ENCODE data around the gene PTPMT1. TPM values are rescaled to one million over a fixed set of nuclear protein-coding genes. Genes with fewer than 3 reads are reported as not detected.
"Not testable (repeated sequence)": the region's sequence is repeated elsewhere in the genome, so short reads cannot be mapped to it uniquely, and the experiment has no call there.

Gene PTPMT1
- total RNA-seq, 8 experiments from 2014 or later, result 31.6 to 62.8 (median 38.9) TPM

- peak in 5 of 8 experiments; percentile 58 to 92 (median 69) for ATAC-seq (replicated peaks in 6 of 8)
- Histone ChIP-seq H3K27ac (no peak overlapping the region), H3K4me1 (replicated peaks in 1 of 2) (peaks cover 11% of the 10 kb centered on the region in 2 donors), H3K4me3 (no peak overlapping the region)
- WGBS, 10 experiments, result 63 to 100% (median 90%) methylated on average over 1 to 2 of the region's 2 CpGs; no CpG with 5 or more reads in 3 of the 10 experiments
- in situ Hi-C loops (cut with MboI; ENCODE audit: low pct_unique_long_range_greater_than_20kb in 2 of 9, low sequenced_read_pairs in 9 of 9, unreplicated experiment in 9 of 9), result no loop called here
Measured at GRCh38 chr11:47532597-47533213, 32.7 kb upstream of the PTPMT1 start.

- Histone ChIP-seq H3K27ac (no peak overlapping the region), H3K4me3 (no peak overlapping the region), H3K4me1 (replicated peaks in 1 of 2) (peaks cover 11% of the 10 kb centered on the region in 2 donors)
- WGBS, 10 experiments, result 90 to 100% (median 100%) methylated on average over 1 to 2 of the region's 2 CpGs; no CpG with 5 or more reads in 3 of the 10 experiments
- peak in 3 of 8 experiments; percentile 56 to 73 (median 58) for ATAC-seq (replicated peaks in 6 of 8)
- in situ Hi-C loops (cut with MboI; ENCODE audit: low pct_unique_long_range_greater_than_20kb in 2 of 9, low sequenced_read_pairs in 9 of 9, unreplicated experiment in 9 of 9), result no loop called here
Measured at GRCh38 chr11:47533690-47534151, 31.7 kb upstream of the PTPMT1 start.

- no peak overlapping the region for H3K4me3 ChIP-seq
- in situ Hi-C loops (cut with MboI; ENCODE audit: low pct_unique_long_range_greater_than_20kb in 2 of 9, low sequenced_read_pairs in 9 of 9, unreplicated experiment in 9 of 9), result no loop called here
- H3K27ac ChIP-seq, result no peak overlapping the region
- peaks cover 11 to 18% of the 10 kb centered on the region in 2 donors for H3K4me1 ChIP-seq (replicated peaks in 1 of 2)
- ATAC-seq (replicated peaks in 6 of 8), result peak in 1 of 8 experiments; percentile 19
- WGBS, 10 experiments, result 82 to 100% (median 93%) methylated on average over 1 to 4 of the region's 4 CpGs; no CpG with 5 or more reads in 2 of the 10 experiments
Measured at GRCh38 chr11:47534704-47535251, 30.6 kb upstream of the PTPMT1 start.

GRCh38 chr11:47536915-47537314 lies 28.5 kb upstream of the PTPMT1 start:
- Histone ChIP-seq H3K4me1 (replicated peaks in 1 of 2) (peaks cover 11 to 24% of the 10 kb centered on the region in 2 donors), H3K4me3 (no peak overlapping the region), H3K27ac (no peak overlapping the region)
- in situ Hi-C loops (cut with MboI; ENCODE audit: low pct_unique_long_range_greater_than_20kb in 2 of 9, low sequenced_read_pairs in 9 of 9, unreplicated experiment in 9 of 9), result no loop called here
- no peak for ATAC-seq (replicated peaks in 6 of 8)
- 67 to 100% (median 100%) methylated on average over 1 to 3 of the region's 3 CpGs; no CpG with 5 or more reads in 1 of the 10 experiments for WGBS, 10 experiments

GRCh38 chr11:47538741-47539565 lies 26.4 kb upstream of the PTPMT1 start:
- H3K27ac ChIP-seq, result no peak overlapping the region

DNA sequence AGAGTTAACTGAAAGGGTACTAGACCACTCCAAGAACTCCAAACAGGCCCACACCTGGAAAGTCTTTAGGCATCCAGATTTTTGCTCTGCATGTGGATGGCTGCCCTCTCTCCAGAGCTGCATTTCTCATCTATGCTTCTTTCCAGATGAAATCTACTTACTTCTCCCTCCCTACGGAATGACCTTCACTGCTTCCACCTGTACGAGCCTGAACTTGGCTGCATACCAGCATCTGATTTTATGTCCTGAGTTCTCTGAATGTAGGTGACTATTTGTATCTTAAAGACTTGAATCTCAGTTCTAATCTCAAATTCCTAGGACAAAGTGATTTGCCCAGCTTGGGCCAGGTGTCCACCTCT lies 25.7 kb upstream of the PTPMT1 start:
- H3K4me3 ChIP-seq, result no peak overlapping the region
- WGBS, 10 experiments, result 53 to 100% (median 88%) methylated on average over 1 to 2 of the region's 2 CpGs; no CpG with 5 or more reads in 2 of the 10 experiments
- H3K4me1 ChIP-seq (replicated peaks in 1 of 2), result peaks cover 0 to 14% of the 10 kb centered on the region in 2 donors
- ATAC-seq (replicated peaks in 6 of 8), result no peak
- in situ Hi-C loops (cut with MboI; ENCODE audit: low pct_unique_long_range_greater_than_20kb in 2 of 9, low sequenced_read_pairs in 9 of 9, unreplicated experiment in 9 of 9), result no loop called here
- H3K27ac ChIP-seq, result no peak overlapping the region

More at GRCh38 chr11:47538741-47539565, 26.4 kb upstream of the PTPMT1 start:
- Histone ChIP-seq H3K4me3 (no peak overlapping the region), H3K4me1 (replicated peaks in 1 of 2) (peaks cover 0 to 14% of the 10 kb centered on the region in 2 donors)
- ATAC-seq (replicated peaks in 6 of 8), result peak in 4 of 8 experiments; percentile 30 to 84 (median 68)
- 38 to 89% (median 86%) methylated on average over 1 to 10 of the region's 10 CpGs for WGBS, 10 experiments
- in situ Hi-C loops (cut with MboI; ENCODE audit: low pct_unique_long_range_greater_than_20kb in 2 of 9, low sequenced_read_pairs in 9 of 9, unreplicated experiment in 9 of 9), result no loop called here

- Histone ChIP-seq H3K27ac (no peak overlapping the region), H3K4me3 (no peak overlapping the region), H3K4me1 (replicated peaks in 1 of 2) (peaks cover 0 to 14% of the 10 kb centered on the region in 2 donors)
- no peak for ATAC-seq (replicated peaks in 6 of 8)
- in situ Hi-C loops (cut with MboI; ENCODE audit: low pct_unique_long_range_greater_than_20kb in 2 of 9, low sequenced_read_pairs in 9 of 9, unreplicated experiment in 9 of 9), result no loop called here
- WGBS, 10 experiments, result 83 to 100% (median 100%) methylated on average over 1 to 2 of the region's 2 CpGs; no CpG with 5 or more reads in 1 of the 10 experiments
Measured at GRCh38 chr11:47541070-47541469, 24.3 kb upstream of the PTPMT1 start.

DNA sequence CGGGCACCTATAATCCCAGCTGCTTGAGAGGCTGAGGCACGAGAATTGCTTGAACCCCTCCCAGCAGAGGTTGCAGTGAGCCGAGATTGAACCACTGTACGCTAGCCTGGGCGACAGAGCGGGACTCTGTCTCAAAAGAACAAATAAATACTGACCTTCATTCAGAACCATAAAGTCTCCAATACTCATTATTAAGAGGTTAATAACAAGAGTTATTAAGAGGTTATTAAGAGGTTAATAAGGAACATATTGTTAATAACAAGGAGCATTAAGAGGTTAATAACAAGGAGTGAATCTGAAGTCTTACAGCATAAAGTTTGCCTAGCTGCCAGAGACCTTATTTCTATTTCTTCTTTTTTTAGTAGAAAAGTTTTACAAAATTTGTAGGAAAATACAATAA lies 20.1 kb upstream of the PTPMT1 start:
- ATAC-seq (replicated peaks in 6 of 8), result no peak
- H3K4me1 ChIP-seq (replicated peaks in 1 of 2), result peaks cover under 1 to 3% of the 10 kb centered on the region in 2 donors
- H3K27ac ChIP-seq, result no peak overlapping the region
- in situ Hi-C loops (cut with MboI; ENCODE audit: low pct_unique_long_range_greater_than_20kb in 2 of 9, low sequenced_read_pairs in 9 of 9, unreplicated experiment in 9 of 9), result no loop called here
- WGBS, 10 experiments, result 80 to 100% (median 100%) methylated on average over 1 to 5 of the region's 6 CpGs; no CpG with 5 or more reads in 7 of the 10 experiments
- no peak overlapping the region for H3K4me3 ChIP-seq

DNA sequence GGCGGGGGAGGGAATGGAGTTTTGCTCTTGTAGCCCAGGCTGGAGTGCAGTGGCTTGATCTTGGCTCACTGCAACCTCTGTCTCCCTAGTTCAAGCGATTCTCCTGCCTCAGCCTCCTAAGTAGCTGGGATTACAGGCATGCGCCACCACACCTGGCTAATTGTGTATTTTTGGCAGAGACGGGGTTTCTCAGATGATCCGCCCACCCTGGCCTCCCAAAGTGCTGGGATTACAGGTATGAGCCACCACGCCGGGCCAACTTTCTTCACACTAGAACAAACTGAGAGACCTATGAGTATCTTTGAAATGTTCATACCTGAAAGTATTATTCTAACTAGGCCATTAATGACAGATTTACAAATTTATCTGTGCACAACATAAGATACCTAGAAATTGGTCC lies 19.1 kb upstream of the PTPMT1 start:
- H3K4me1 ChIP-seq (replicated peaks in 1 of 2); in situ Hi-C loops (cut with MboI; ENCODE audit: low pct_unique_long_range_greater_than_20kb in 2 of 9, low sequenced_read_pairs in 9 of 9, unreplicated experiment in 9 of 9); ATAC-seq (replicated peaks in 6 of 8); H3K27ac ChIP-seq; H3K4me3 ChIP-seq: not testable (repeated sequence)
- 42 to 98% (median 89%) methylated on average over 2 to 5 of the region's 7 CpGs; no CpG with 5 or more reads in 7 of the 10 experiments for WGBS, 10 experiments

- in situ Hi-C loops (cut with MboI; ENCODE audit: low pct_unique_long_range_greater_than_20kb in 2 of 9, low sequenced_read_pairs in 9 of 9, unreplicated experiment in 9 of 9), result loop anchor here in 1 of 9 experiments (25.0 kb wide), 1 partner anchor 138 kb away; the partner anchor contains the start of gene SLC39A13
Measured at GRCh38 chr11:47550288-47551047, 14.9 kb upstream of the PTPMT1 start.

GRCh38 chr11:47551086-47551485 lies 14.3 kb upstream of the PTPMT1 start:
- peaks cover 14 to 19% of the 10 kb centered on the region in 2 donors for H3K4me1 ChIP-seq (replicated peaks in 1 of 2)
- no peak overlapping the region for H3K27ac ChIP-seq
- ATAC-seq (replicated peaks in 6 of 8), result no peak
- in situ Hi-C loops (cut with MboI; ENCODE audit: low pct_unique_long_range_greater_than_20kb in 2 of 9, low sequenced_read_pairs in 9 of 9, unreplicated experiment in 9 of 9), result loop anchor here in 1 of 9 experiments (25.0 kb wide), 1 partner anchor 139 kb away; the partner anchor contains the start of gene SLC39A13
- peak overlapping the region; percentile 59 to 90 (median 75) for H3K4me3 ChIP-seq

More at GRCh38 chr11:47550288-47551047, 14.9 kb upstream of the PTPMT1 start:
- peaks cover 14 to 19% of the 10 kb centered on the region in 2 donors for H3K4me1 ChIP-seq (replicated peaks in 1 of 2)
- WGBS, 10 experiments, result 67 to 100% (median 89%) methylated on average over 1 to 8 of the region's 10 CpGs
- no peak overlapping the region for H3K27ac ChIP-seq
- H3K4me3 ChIP-seq, result no peak overlapping the region
- no peak for ATAC-seq (replicated peaks in 6 of 8)

- H3K4me3 ChIP-seq, result peak overlapping the region; percentile 59 to 90 (median 75)
- ATAC-seq (replicated peaks in 6 of 8), result peak; percentile 0 to 18 (median 4)
- peaks cover 14 to 19% of the 10 kb centered on the region in 2 donors for H3K4me1 ChIP-seq (replicated peaks in 1 of 2)
- H3K27ac ChIP-seq, result peak overlapping the region; percentile 83 to 94
- 0 to 30% (median 1%) methylated on average over 1 to 9 of the region's 22 CpGs; no CpG with 5 or more reads in 2 of the 10 experiments for WGBS, 10 experiments
- in situ Hi-C loops (cut with MboI; ENCODE audit: low pct_unique_long_range_greater_than_20kb in 2 of 9, low sequenced_read_pairs in 9 of 9, unreplicated experiment in 9 of 9), result loop anchor here in 1 of 9 experiments (25.0 kb wide), 1 partner anchor 140 kb away; the partner anchor contains the start of gene SLC39A13
Measured at GRCh38 chr11:47552056-47552565, 13.3 kb upstream of the PTPMT1 start.
